Spleen (tissue), 11 donors: ENCODE data around the gene ICAM5. TPM values are rescaled to one million over a fixed set of nuclear protein-coding genes. Genes with fewer than 3 reads are reported as not detected.
A peak's percentile ranks its signal among the peaks of the same experiment; 100 is the strongest.

Source experiments
- DNase-seq: peaks from one replicate; pipeline ENCODE4 v3.0.0-alpha.2; 2020
- H3K27ac ChIP-seq, 8 donors: fragments of 200-600 bp; sonication (generic) in 7 of 8; 1 replicate in 4 of 8; 2 replicates in 4 of 8; pipeline versions ENCODE4 v1.5.0 to v1.8.0; 2016 to 2021; ENCODE audit warnings: inconsistent platforms in 4 of 8, mild to moderate bottlenecking in 4 of 8, moderate library complexity in 1 of 8
- H3K27me3 ChIP-seq, 7 donors: fragments of 200-600 bp; sonication (generic) in 6 of 7; replicated peaks in 1 of 7; 1 replicate in 4 of 7; 2 replicates in 3 of 7; pipeline versions ENCODE4 v1.5.0 to v1.8.0; 2016 to 2021; ENCODE audit warnings: inconsistent platforms in 3 of 7, mild to moderate bottlenecking in 1 of 7
- H3K36me3 ChIP-seq, 6 donors: fragments of 200-600 bp; sonication (generic) in 5 of 6; 1 replicate in 4 of 6; 2 replicates in 2 of 6; pipeline versions ENCODE4 v1.5.0 to v1.8.0; 2016 to 2021; ENCODE audit warnings: inconsistent platforms in 2 of 6
- H3K4me1 ChIP-seq, 6 donors: fragments of 200-600 bp; sonication (generic) in 5 of 6; 1 replicate in 3 of 6; 2 replicates in 3 of 6; pipeline versions ENCODE4 v1.5.0 to v1.8.0; 2016 to 2021; ENCODE audit warnings: inconsistent platforms in 3 of 6
- H3K4me3 ChIP-seq, 8 donors: fragments of 200-600 bp; sonication (generic) in 7 of 8; 1 replicate in 4 of 8; 2 replicates in 4 of 8; pipeline versions ENCODE4 v1.5.0 to v1.8.0; 2016 to 2021; ENCODE audit warnings: inconsistent platforms in 4 of 8, mild to moderate bottlenecking in 4 of 8, moderate library complexity in 2 of 8
- H3K9me3 ChIP-seq, 8 donors: fragments of 200-600 bp; sonication (generic) in 7 of 8; 1 replicate in 4 of 8; 2 replicates in 4 of 8; pipeline versions ENCODE4 v1.5.0 to v1.8.0; 2016 to 2021; ENCODE audit warnings: inconsistent platforms in 4 of 8
- POLR2A ChIP-seq, 3 donors: fragments of 450-650 bp; IDR thresholded peaks; one replicate each; pipeline ENCODE4 v1.5.1; 2017; ENCODE audit warnings: antibody characterized with exemption in 3 of 3, mild to moderate bottlenecking in 1 of 3
- POLR2AphosphoS5 ChIP-seq, 3 donors: sonication (generic); formaldehyde crosslinking; IDR thresholded peaks; one replicate each; pipeline ENCODE4 v1.5.1; 2017; ENCODE audit warnings: antibody characterized with exemption in 3 of 3
- WGBS, 5 donors: extraction: QIAGEN DNeasy Blood & Tissue Kit in 3 of 5; methylation state at CpG; one replicate each; pipeline versions ENCODE4 v1.1.5 to v1.1.7; 2013 to 2018; 5-methylcytosine and 5-hydroxymethylcytosine counted together
- intact Hi-C: fragments of 100-400 bp; cut with DNase I; formaldehyde crosslinking; loops from one replicate; pipeline ENCODE4 v1.15.0; 2023; ENCODE audit warnings: low total_unique reads
- polyA plus RNA-seq, 3 donors: library from polyadenylated mRNA; stranded (reverse); fragments of 200-250 nt; gene quantifications; one replicate each; pipeline ENCODE4 v1.2.1, GENCODE V29; 2013
- total RNA-seq, 7 donors: library from RNA; depleted of rRNA in 3 of 7; stranded (reverse); fragments of >200 nt in 3 of 7; fragmentation: NEBNext Ultra II Directional in 4 of 7; extraction: Animal tissue kit (Norgen Biotek cat#: 25700) in 4 of 7; gene quantifications; one replicate each; pipeline versions ENCODE4 v1.1.0 to v1.2.1, GENCODE V29; 2016 to 2021
- TF ChIP-seq, protein P1 (sequence below), 11 experiments: fragments of 200-600 bp in 7 of 11; fragments of 450-650 bp in 4 of 11; sonication (generic) in 4 of 11; IDR thresholded peaks in 8 of 11; conservative IDR thresholded peaks in 3 of 11; 1 replicate in 7 of 11; 2 replicates in 4 of 11; pipeline versions ENCODE4 v1.4.0 to v1.8.0; 2016 to 2021; ENCODE audit warnings: antibody characterized with exemption in 11 of 11, inconsistent platforms in 4 of 11, mild to moderate bottlenecking in 1 of 11
- donor health status: healthy with polysubstance abuse.
- donor health status: DM: no; HTN: no; CAD: no; lungs with moderate emphysema.
- donor health status: DM: no; HTN: no; CAD: no.
- donor health status: Bipolar disorder and iron deficiency.
- donor health status: healthy.
- donor health status: DM: no; HTN: no; CAD: no.
- donor health status: DM: yes; HTN: yes; CAD: no.

ICAM5 gene
- total and polyA plus RNA-seq, 10 donors: 0.07 to 1.4 (median 0.69) TPM

DNA sequence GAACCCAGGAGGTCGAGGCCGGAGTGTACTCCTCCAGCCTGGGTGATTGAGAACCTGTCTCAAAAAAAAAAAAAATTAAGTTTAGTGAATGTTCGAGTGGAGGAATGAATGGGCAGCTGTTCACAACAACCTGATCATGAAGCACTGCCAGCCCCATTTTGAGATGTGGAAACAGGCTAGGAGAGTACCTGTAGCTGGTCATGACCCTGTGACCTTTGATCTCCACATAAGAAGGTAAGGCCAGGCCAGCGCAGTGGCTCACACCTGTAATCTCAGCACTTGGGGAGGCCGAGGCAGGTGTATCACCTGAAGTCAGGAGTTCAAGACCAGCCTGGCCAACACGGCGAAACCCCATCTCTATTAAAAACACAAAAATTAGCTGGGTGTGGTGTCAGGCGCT is 36.0 kb downstream of the ICAM5 start:
- 86 to 98% (median 92%) methylated on average over 8 of the region's 8 CpGs for WGBS, 5 donors
- Histone ChIP-seq H3K4me1 (peaks cover 0 to 16% (median 0%) of the 10 kb centered on the region in 6 donors), H3K4me3 (no peak overlapping the region), H3K9me3 (no peaks in the 10 kb centered on the region), H3K36me3 (peaks cover 6 to 100% (median 99%) of the 10 kb centered on the region in 6 donors), H3K27ac (no peak overlapping the region), H3K27me3 (no peaks in the 10 kb centered on the region)
- TF ChIP-seq POLR2AphosphoS5 (IDR thresholded peaks at IDR 0.05) (no peak), POLR2A (IDR thresholded peaks at IDR 0.05) (no peak)
- TF ChIP-seq, protein P1, sequence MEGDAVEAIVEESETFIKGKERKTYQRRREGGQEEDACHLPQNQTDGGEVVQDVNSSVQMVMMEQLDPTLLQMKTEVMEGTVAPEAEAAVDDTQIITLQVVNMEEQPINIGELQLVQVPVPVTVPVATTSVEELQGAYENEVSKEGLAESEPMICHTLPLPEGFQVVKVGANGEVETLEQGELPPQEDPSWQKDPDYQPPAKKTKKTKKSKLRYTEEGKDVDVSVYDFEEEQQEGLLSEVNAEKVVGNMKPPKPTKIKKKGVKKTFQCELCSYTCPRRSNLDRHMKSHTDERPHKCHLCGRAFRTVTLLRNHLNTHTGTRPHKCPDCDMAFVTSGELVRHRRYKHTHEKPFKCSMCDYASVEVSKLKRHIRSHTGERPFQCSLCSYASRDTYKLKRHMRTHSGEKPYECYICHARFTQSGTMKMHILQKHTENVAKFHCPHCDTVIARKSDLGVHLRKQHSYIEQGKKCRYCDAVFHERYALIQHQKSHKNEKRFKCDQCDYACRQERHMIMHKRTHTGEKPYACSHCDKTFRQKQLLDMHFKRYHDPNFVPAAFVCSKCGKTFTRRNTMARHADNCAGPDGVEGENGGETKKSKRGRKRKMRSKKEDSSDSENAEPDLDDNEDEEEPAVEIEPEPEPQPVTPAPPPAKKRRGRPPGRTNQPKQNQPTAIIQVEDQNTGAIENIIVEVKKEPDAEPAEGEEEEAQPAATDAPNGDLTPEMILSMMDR (IDR thresholded peaks at IDR 0.05 in 8 of 11, conservative IDR thresholded peaks at IDR 0.05 in 3 of 11): no peak
- DNase-seq: no peak
- intact Hi-C loops: no loop called here

DNA sequence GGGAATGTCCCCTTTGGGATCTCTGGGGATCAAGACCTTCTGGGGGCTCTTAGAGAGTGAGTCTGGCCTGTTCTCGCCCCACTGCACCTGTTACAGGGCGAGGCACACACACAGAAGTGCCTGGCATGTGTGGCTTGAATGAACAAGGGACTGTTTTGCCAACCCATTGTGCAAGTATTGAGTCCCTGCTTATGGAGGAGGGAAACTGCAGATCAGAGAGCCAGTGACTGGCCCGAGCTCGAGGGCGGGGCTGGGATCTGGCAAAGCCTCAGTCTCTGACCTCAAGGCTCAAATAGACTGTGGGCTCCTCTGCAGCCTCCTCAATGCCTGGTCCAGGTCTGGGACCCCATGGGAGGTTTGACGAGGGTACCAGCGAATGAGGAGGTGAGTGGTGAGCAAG is 38.0 kb downstream of the ICAM5 start:
- Histone ChIP-seq H3K36me3 (peaks cover 6 to 92% (median 80%) of the 10 kb centered on the region in 6 donors), H3K9me3 (no peaks in the 10 kb centered on the region), H3K27ac (no peak overlapping the region), H3K4me3 (no peak overlapping the region), H3K4me1 (peaks cover 11 to 33% (median 14%) of the 10 kb centered on the region in 6 donors), H3K27me3 (no peaks in the 10 kb centered on the region)
- WGBS, 5 donors: 93 to 96% (median 93%) methylated on average over 6 to 7 of the region's 7 CpGs
- intact Hi-C loops: no loop called here
- no peak for DNase-seq
- TF ChIP-seq POLR2A (IDR thresholded peaks at IDR 0.05) (no peak), POLR2AphosphoS5 (IDR thresholded peaks at IDR 0.05) (no peak)
- TF ChIP-seq, protein P1 (IDR thresholded peaks at IDR 0.05 in 8 of 11, conservative IDR thresholded peaks at IDR 0.05 in 3 of 11): no peak

DNA sequence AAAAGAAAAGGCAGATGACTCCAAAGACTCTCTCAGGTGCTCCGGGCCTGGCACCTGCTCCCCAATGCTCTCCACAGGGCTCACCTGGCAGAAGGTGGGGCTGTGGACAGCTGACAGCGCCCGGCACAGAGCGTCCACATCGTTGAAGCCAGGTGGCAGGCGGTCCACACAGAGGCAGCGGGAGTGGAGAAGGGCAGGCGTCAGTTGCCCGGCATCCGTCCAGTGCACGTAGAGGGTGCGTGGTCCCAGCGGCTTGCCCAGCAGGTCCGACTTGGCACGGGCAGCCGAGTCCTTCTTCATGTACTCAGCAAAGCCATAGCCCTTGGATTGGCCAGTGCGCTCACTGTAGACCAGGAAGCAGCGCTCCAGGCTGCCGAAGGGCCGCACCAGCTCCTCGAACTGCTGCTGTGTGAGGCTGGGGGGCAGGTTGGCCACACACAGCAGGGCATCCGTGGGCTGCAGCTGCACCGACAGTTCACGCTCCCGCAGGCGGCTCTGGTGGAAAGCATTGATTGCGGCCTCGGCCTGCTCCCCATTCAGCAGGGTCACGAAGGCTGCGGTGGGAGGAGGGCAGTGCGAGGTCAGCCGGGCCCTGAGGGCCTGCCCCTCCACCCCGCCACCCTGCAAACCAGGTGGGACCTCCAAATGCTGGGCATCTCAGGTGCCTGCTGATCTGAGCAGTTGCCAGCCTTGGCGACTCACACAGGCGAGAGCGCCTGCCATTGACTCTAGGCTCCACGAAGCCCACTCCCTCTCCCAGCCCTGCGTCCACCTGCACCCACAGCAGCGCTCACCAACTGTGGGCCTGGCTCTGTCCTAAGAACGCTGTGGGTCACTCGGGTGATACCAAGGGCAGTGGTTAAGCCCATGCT is 39.0 kb downstream of the ICAM5 start:
- Histone ChIP-seq H3K9me3 (no peaks in the 10 kb centered on the region), H3K4me1 (peaks cover 11 to 40% (median 18%) of the 10 kb centered on the region in 6 donors), H3K36me3 (peaks cover 6 to 82% (median 70%) of the 10 kb centered on the region in 6 donors), H3K4me3 (no peak overlapping the region), H3K27ac (no peak overlapping the region), H3K27me3 (no peaks in the 10 kb centered on the region)
- peak in 1 of 3 donors; percentile 32 for TF ChIP-seq POLR2AphosphoS5 (IDR thresholded peaks at IDR 0.05)
- TF ChIP-seq, protein P1 (IDR thresholded peaks at IDR 0.05 in 8 of 11, conservative IDR thresholded peaks at IDR 0.05 in 3 of 11): no peak
- DNase-seq: no peak
- intact Hi-C loops: no loop called here
- WGBS, 5 donors: 95 to 98% (median 97%) methylated on average over 34 to 41 of the region's 41 CpGs

DNA sequence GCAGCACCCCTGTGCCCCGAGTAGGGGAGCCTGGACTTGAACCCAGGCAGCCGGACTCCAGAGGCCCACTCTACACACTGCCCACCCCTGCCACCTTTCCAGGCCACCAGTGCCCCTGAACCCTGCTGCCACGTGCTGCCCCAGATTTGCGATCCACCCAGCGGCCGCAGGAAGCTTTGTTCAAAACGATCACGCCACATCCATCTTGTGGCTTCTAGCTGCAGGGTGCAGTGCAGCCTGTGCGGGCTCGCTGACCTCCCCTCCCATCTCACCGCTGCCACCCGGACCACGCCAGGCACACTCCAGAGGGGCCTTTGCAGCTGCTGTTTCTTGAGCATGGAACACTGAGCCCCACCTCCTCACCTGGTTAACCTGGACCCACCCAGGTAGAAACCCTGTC is 39.8 kb downstream of the ICAM5 start:
- no peaks in the 10 kb centered on the region for H3K9me3 ChIP-seq
- no peak overlapping the region for H3K27ac ChIP-seq
- TF ChIP-seq POLR2AphosphoS5 (IDR thresholded peaks at IDR 0.05) (no peak), POLR2A (IDR thresholded peaks at IDR 0.05) (no peak)
- TF ChIP-seq, protein P1 (IDR thresholded peaks at IDR 0.05 in 8 of 11, conservative IDR thresholded peaks at IDR 0.05 in 3 of 11): no peak
- H3K4me1 ChIP-seq: peaks cover 11 to 47% (median 26%) of the 10 kb centered on the region in 6 donors
- H3K36me3 ChIP-seq: peaks cover 6 to 81% (median 64%) of the 10 kb centered on the region in 6 donors
- H3K27me3 ChIP-seq: no peaks in the 10 kb centered on the region
- 94 to 99% (median 95%) methylated on average over 13 of the region's 13 CpGs for WGBS, 5 donors
- DNase-seq: no peak
- intact Hi-C loops: no loop called here
- H3K4me3 ChIP-seq: no peak overlapping the region
